Kidney (tissue), 14 donors: ENCODE measurements around the gene TATDN3. TPM values are rescaled to one million over a fixed set of nuclear protein-coding genes. Genes with fewer than 3 reads are reported as not detected.

Experiments used
- DNase-seq, 5 donors: peaks; one replicate each; pipeline ENCODE4 v3.0.0-alpha.2; 2013 to 2020
- FAIRE-seq: peaks from 2 replicates; lab custom pipeline; 2012; peaks lifted over from hg19 to GRCh38; lab: Jason Lieb, UNC
- H3K27ac ChIP-seq, 2 donors: one replicate each; pipeline ENCODE4 v1.7.0; 2013; ENCODE audit warnings: low read depth in 2 of 2, low read length in 2 of 2, inconsistent platforms in 1 of 2
- H3K27me3 ChIP-seq: one replicate; pipeline ENCODE4 v1.7.1; 2013; ENCODE audit warnings: low read length, inconsistent platforms; ENCODE audit not compliant: control insufficient read depth, insufficient read depth
- H3K36me3 ChIP-seq, 3 donors: one replicate each; pipeline versions ENCODE4 v1.7.0 to v1.7.1; 2013; ENCODE audit warnings: low read length in 3 of 3, control low read depth in 1 of 3, inconsistent platforms in 1 of 3; ENCODE audit not compliant: insufficient read depth in 3 of 3, control insufficient read depth in 2 of 3
- H3K4me1 ChIP-seq, 3 donors: one replicate each; pipeline versions ENCODE4 v1.7.0 to v1.7.1; 2013; ENCODE audit warnings: low read length in 3 of 3, inconsistent platforms in 1 of 3, low read depth in 1 of 3; ENCODE audit not compliant: control insufficient read depth in 2 of 3, insufficient read depth in 2 of 3
- H3K4me3 ChIP-seq, 3 donors: one replicate each; pipeline versions ENCODE4 v1.7.0 to v1.8.1; 2013; ENCODE audit warnings: low read length in 3 of 3, control low read depth in 1 of 3, inconsistent platforms in 1 of 3
- H3K9ac ChIP-seq, 3 donors: one replicate each; pipeline versions ENCODE4 v1.7.0 to v1.7.1; 2013; ENCODE audit warnings: low read length in 3 of 3, control low read depth in 1 of 3, inconsistent platforms in 1 of 3
- H3K9me3 ChIP-seq, 3 donors: one replicate each; pipeline versions ENCODE4 v1.7.0 to v1.7.1; 2013; ENCODE audit warnings: low read length in 3 of 3, control low read depth in 1 of 3, inconsistent platforms in 1 of 3; ENCODE audit not compliant: control insufficient read depth in 2 of 3, insufficient read depth in 1 of 3
- intact Hi-C: fragments of 100-400 bp; cut with DNase I; formaldehyde crosslinking; loops from one replicate; pipeline ENCODE4 v1.11.1; 2022
- polyA plus RNA-seq: library from polyadenylated mRNA; stranded (reverse); fragments of 350-450 nt; fragmentation: Illumina TruSeq; extraction: RNeasy Lipid Tissue Mini Kit (QIAGEN cat#74804); gene quantifications from one replicate; pipeline ENCODE4 v1.2.3, GENCODE V29; 2014; ENCODE audit warnings: low read depth, low replicate concordance; ENCODE audit not compliant: insufficient read depth
- total RNA-seq: library from RNA; stranded (reverse); fragmentation: NEBNext Ultra II Directional; extraction: Animal tissue kit (Norgen Biotek cat#: 25700); gene quantifications from one replicate; pipeline ENCODE4 v1.2.1, GENCODE V29; 2021
- TF ChIP-seq, protein P1 (sequence below): IDR thresholded peaks from 3 replicates; pipeline ENCODE4 v1.5.1; 2012; ENCODE audit warnings: mild to moderate bottlenecking, moderate library complexity, borderline replicate concordance; ENCODE audit not compliant: insufficient read depth; ENCODE audit errors: extremely low read depth
- donor health status: control.
- donor health status: control.
- donor health status: control.
- donor health status: control.
- donor health status: control.
- donor health status: DM: yes; HTN: yes; CAD: no.
- donor health status: Normal renal cell carcinoma (clear cell type).

TATDN3 gene
- total and polyA plus RNA-seq, 2 donors from 2014 or later: 18.6 to 19.5 TPM

DNA sequence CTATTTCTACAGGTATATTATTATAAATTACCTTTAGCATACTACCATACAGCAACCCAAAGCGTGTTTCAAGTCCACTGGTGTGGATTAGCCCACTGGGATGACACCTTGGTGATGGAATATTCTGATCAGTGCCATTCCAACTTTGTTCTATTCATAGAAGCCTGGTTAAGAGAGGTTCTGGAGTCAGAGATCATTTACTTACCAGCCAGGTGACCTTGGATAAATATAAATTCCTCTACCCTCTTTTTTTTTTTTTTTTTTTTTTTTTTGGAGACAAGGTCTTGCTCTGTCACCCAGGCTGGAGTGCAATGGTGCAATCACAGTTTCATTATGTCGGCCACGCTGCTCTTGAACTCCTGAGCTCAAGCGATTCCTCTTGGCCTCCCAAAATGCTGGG, 55.9 kb downstream of the TATDN3 start, which contains the start of gene SPATA45:
TSS of gene SPATA45 (minus strand) at position 101 of the 400 bp plus-strand sequence. CDS start 11,500 bp downstream, outside the sequence.
- intact Hi-C loops: no loop called here
- TF ChIP-seq, protein P1, sequence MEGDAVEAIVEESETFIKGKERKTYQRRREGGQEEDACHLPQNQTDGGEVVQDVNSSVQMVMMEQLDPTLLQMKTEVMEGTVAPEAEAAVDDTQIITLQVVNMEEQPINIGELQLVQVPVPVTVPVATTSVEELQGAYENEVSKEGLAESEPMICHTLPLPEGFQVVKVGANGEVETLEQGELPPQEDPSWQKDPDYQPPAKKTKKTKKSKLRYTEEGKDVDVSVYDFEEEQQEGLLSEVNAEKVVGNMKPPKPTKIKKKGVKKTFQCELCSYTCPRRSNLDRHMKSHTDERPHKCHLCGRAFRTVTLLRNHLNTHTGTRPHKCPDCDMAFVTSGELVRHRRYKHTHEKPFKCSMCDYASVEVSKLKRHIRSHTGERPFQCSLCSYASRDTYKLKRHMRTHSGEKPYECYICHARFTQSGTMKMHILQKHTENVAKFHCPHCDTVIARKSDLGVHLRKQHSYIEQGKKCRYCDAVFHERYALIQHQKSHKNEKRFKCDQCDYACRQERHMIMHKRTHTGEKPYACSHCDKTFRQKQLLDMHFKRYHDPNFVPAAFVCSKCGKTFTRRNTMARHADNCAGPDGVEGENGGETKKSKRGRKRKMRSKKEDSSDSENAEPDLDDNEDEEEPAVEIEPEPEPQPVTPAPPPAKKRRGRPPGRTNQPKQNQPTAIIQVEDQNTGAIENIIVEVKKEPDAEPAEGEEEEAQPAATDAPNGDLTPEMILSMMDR: no peak
- no peak within 1 kb of the TSS for H3K27ac ChIP-seq
- no peaks in the 10 kb centered on the region for H3K27me3 ChIP-seq
- DNase-seq (no peak), FAIRE-seq (no peak)
- H3K36me3 ChIP-seq: no peaks in the 10 kb centered on the region
- H3K4me3 ChIP-seq: no peak within 1 kb of the TSS
- no peaks in the 10 kb centered on the region for H3K4me1 ChIP-seq
- H3K9ac ChIP-seq: no peak within 1 kb of the TSS
- H3K9me3 ChIP-seq: no peaks in the 10 kb centered on the region

- DNase-seq: no peak
Observed at GRCh38 chr1:212852105-212852688, 60.5 kb downstream of the TATDN3 start.

GRCh38 chr1:212853658-212854057, 62.0 kb downstream of the TATDN3 start:
- Histone ChIP-seq H3K36me3 (no peaks in the 10 kb centered on the region), H3K9me3 (no peaks in the 10 kb centered on the region), H3K9ac (no peak overlapping the region), H3K4me3 (no peak overlapping the region), H3K27me3 (no peaks in the 10 kb centered on the region), H3K4me1 (peaks cover 0 to 7% (median 0%) of the 10 kb centered on the region in 3 donors), H3K27ac (no peak overlapping the region)
- intact Hi-C loops: no loop called here
- peak; percentile 73 for FAIRE-seq
- TF ChIP-seq, protein P1: no peak
- peak in 2 of 5 donors; percentile 11 to 53 for DNase-seq

More at GRCh38 chr1:212852105-212852688, 60.5 kb downstream of the TATDN3 start:
- H3K9ac ChIP-seq: no peak overlapping the region
- H3K4me1 ChIP-seq: peaks cover 0 to 4% (median 0%) of the 10 kb centered on the region in 3 donors
- H3K36me3 ChIP-seq: no peaks in the 10 kb centered on the region
- no peak overlapping the region for H3K4me3 ChIP-seq
- no peak overlapping the region for H3K27ac ChIP-seq
- no peak for FAIRE-seq
- H3K27me3 ChIP-seq: no peaks in the 10 kb centered on the region
- intact Hi-C loops: no loop called here
- TF ChIP-seq, protein P1: no peak
- no peaks in the 10 kb centered on the region for H3K9me3 ChIP-seq

GRCh38 chr1:212856755-212857154, 65.1 kb downstream of the TATDN3 start:
- intact Hi-C loops: no loop called here
- Histone ChIP-seq H3K27ac (no peak overlapping the region), H3K9ac (no peak overlapping the region), H3K36me3 (no peaks in the 10 kb centered on the region), H3K4me3 (peak overlapping the region in 2 of 3 donors; percentile 45 to 86), H3K4me1 (peaks cover 0 to 13% (median 7%) of the 10 kb centered on the region in 3 donors), H3K27me3 (no peaks in the 10 kb centered on the region), H3K9me3 (no peaks in the 10 kb centered on the region)
- DNase-seq (peak in 2 of 5 donors; percentile 9 to 40), FAIRE-seq (no peak)
- TF ChIP-seq, protein P1: no peak
